Left lung (tissue), 10 donors: ENCODE measurements around the gene PTBP2. TPM values are rescaled to one million over a fixed set of nuclear protein-coding genes. Genes with fewer than 3 reads are reported as not detected.
A peak's percentile ranks its signal among the peaks of the same experiment; 100 is the strongest.

Experiments
- ATAC-seq: fragments of 200-7000 bp; cut with Tn5 transposase; one replicate; pipeline ENCODE4 v1.9.1; 2020; ENCODE audit warnings: moderate library complexity
- DNase-seq, 4 donors: peaks; one replicate each; pipeline ENCODE4 v3.0.0-alpha.2; 2013 to 2020
- H3K27ac ChIP-seq, 2 donors: fragments of 200-600 bp; sonication (generic) in 1 of 2; one replicate each; pipeline versions ENCODE4 v1.5.0 to v1.8.0; 2020 to 2021
- H3K27me3 ChIP-seq, 2 donors: fragments of 200-600 bp; sonication (generic) in 1 of 2; one replicate each; pipeline versions ENCODE4 v1.5.0 to v1.8.0; 2020 to 2021
- H3K36me3 ChIP-seq, 2 donors: fragments of 200-600 bp; sonication (generic) in 1 of 2; one replicate each; pipeline versions ENCODE4 v1.5.0 to v1.8.0; 2020 to 2021
- H3K4me1 ChIP-seq, 2 donors: fragments of 200-600 bp; one replicate each; pipeline ENCODE4 v1.8.0; 2021
- H3K4me3 ChIP-seq, 2 donors: fragments of 200-600 bp; sonication (generic) in 1 of 2; one replicate each; pipeline versions ENCODE4 v1.5.0 to v1.8.0; 2020 to 2021; ENCODE audit warnings: mild to moderate bottlenecking in 1 of 2
- H3K9me3 ChIP-seq, 2 donors: fragments of 200-600 bp; sonication (generic) in 1 of 2; one replicate each; pipeline versions ENCODE4 v1.5.0 to v1.8.0; 2020 to 2021
- CTCF ChIP-seq, 2 donors: fragments of 200-600 bp; sonication (generic) in 1 of 2; IDR thresholded peaks; one replicate each; pipeline versions ENCODE4 v1.5.0 to v1.8.0; 2021; ENCODE audit warnings: antibody characterized with exemption in 2 of 2
- intact Hi-C, 2 donors: fragments of 100-400 bp; cut with DNase I; formaldehyde crosslinking; loops; one replicate each; pipeline versions ENCODE4 v1.11.2 to v1.14.2; 2022
- polyA plus RNA-seq, 6 donors: library from polyadenylated mRNA; unstranded; fragments of 120-200 nt; gene quantifications; one replicate each; pipeline ENCODE4 v1.2.1, GENCODE V29; 2013; ENCODE audit not compliant: insufficient read length in 6 of 6
- total RNA-seq, 2 donors: library from RNA; stranded (reverse); fragmentation: NEBNext Ultra II Directional; extraction: Animal tissue kit (Norgen Biotek cat#: 25700); gene quantifications; one replicate each; pipeline ENCODE4 v1.2.1, GENCODE V29; 2021
- donor health status: DM: no; HTN: yes; CAD: no.
- donor health status: DM: no; HTN: no; CAD: no.

Gene PTBP2
- total and polyA plus RNA-seq, 8 donors: 12.7 to 83.9 (median 55.1) TPM

GRCh38 chr1:96707023-96707422 lies 14.6 kb upstream of the PTBP2 start:
- ATAC-seq (no peak), DNase-seq (no peak)
- intact Hi-C loops: no loop called here
- no peak for TF ChIP-seq CTCF (IDR thresholded peaks at IDR 0.05)
- H3K4me1 ChIP-seq: peaks cover 0 to 10% of the 10 kb centered on the region in 2 donors
- no peak overlapping the region for H3K4me3 ChIP-seq
- no peaks in the 10 kb centered on the region for H3K36me3 ChIP-seq
- H3K9me3 ChIP-seq: no peaks in the 10 kb centered on the region
- no peak overlapping the region for H3K27ac ChIP-seq
- no peaks in the 10 kb centered on the region for H3K27me3 ChIP-seq

- no peak overlapping the region for H3K4me3 ChIP-seq
- H3K4me1 ChIP-seq: peaks cover 0 to 16% of the 10 kb centered on the region in 2 donors
- H3K36me3 ChIP-seq: no peaks in the 10 kb centered on the region
- intact Hi-C loops: no loop called here
- no peak overlapping the region for H3K27ac ChIP-seq
- H3K9me3 ChIP-seq: no peaks in the 10 kb centered on the region
- ATAC-seq (no peak), DNase-seq (no peak)
- H3K27me3 ChIP-seq: no peaks in the 10 kb centered on the region
- no peak for TF ChIP-seq CTCF (IDR thresholded peaks at IDR 0.05)
Measured at GRCh38 chr1:96708482-96708881, 13.1 kb upstream of the PTBP2 start.

- peaks cover 0 to 16% of the 10 kb centered on the region in 2 donors for H3K4me1 ChIP-seq
- no peaks in the 10 kb centered on the region for H3K36me3 ChIP-seq
- no peak for TF ChIP-seq CTCF (IDR thresholded peaks at IDR 0.05)
- ATAC-seq (peak; percentile 49), DNase-seq (no peak)
- intact Hi-C loops: no loop called here
- no peak overlapping the region for H3K27ac ChIP-seq
- H3K4me3 ChIP-seq: no peak overlapping the region
- H3K9me3 ChIP-seq: no peaks in the 10 kb centered on the region
- H3K27me3 ChIP-seq: no peaks in the 10 kb centered on the region
Measured at GRCh38 chr1:96710708-96711477, 10.7 kb upstream of the PTBP2 start.

- Histone ChIP-seq H3K9me3 (no peaks in the 10 kb centered on the region), H3K4me1 (peaks cover 0 to 16% of the 10 kb centered on the region in 2 donors), H3K27me3 (no peaks in the 10 kb centered on the region), H3K27ac (no peak overlapping the region), H3K4me3 (no peak overlapping the region), H3K36me3 (no peaks in the 10 kb centered on the region)
- no peak for TF ChIP-seq CTCF (IDR thresholded peaks at IDR 0.05)
- intact Hi-C loops: no loop called here
- ATAC-seq (no peak), DNase-seq (no peak)
Measured at GRCh38 chr1:96713649-96714048, 7.9 kb upstream of the PTBP2 start.

- intact Hi-C loops: no loop called here
- H3K36me3 ChIP-seq: no peaks in the 10 kb centered on the region
- peaks cover 0 to 16% of the 10 kb centered on the region in 2 donors for H3K4me1 ChIP-seq
- ATAC-seq: no peak
- no peaks in the 10 kb centered on the region for H3K9me3 ChIP-seq
- H3K27me3 ChIP-seq: no peaks in the 10 kb centered on the region
- H3K4me3 ChIP-seq: no peak overlapping the region
- TF ChIP-seq CTCF (IDR thresholded peaks at IDR 0.05): no peak
- DNase-seq: peak in 2 of 4 donors; percentile 60 to 70
- H3K27ac ChIP-seq: no peak overlapping the region
Measured at GRCh38 chr1:96714881-96715280, 6.7 kb upstream of the PTBP2 start.
